NB4 (cell line): ENCODE results near the gene SERPINA3.
"Not testable (repeated sequence)": the region's sequence is repeated elsewhere in the genome, so short reads cannot be mapped to it uniquely, and the experiment has no call there.

Experiments used
- DNase-seq: peaks from one replicate; pipeline ENCODE4 v3.0.0; 2010; ENCODE audit warnings: low read depth
- H3K4me3 ChIP-seq: one replicate; pipeline ENCODE4 v1.5.1; 2011; ENCODE audit warnings: mild to moderate bottlenecking, low read depth, low read length, moderate library complexity
- MYC ChIP-seq: IDR thresholded peaks from 2 replicates; pipeline ENCODE4 v1.6.1; 2011; ENCODE audit warnings: low read depth, low read length
- POLR2A ChIP-seq: IDR thresholded peaks from 2 replicates; pipeline ENCODE4 v1.6.1; 2011; ENCODE audit warnings: mild to moderate bottlenecking; ENCODE audit not compliant: insufficient read length; ENCODE audit errors: extremely low read depth
- TF ChIP-seq, protein P1 (sequence below): IDR thresholded peaks from 2 replicates; pipeline ENCODE4 v1.6.1; 2011; ENCODE audit warnings: low read depth, low read length
- TF ChIP-seq, protein P2 (sequence below): IDR thresholded peaks from one replicate; pipeline ENCODE4 v1.5.1; 2012; ENCODE audit warnings: low read depth, low read length

SERPINA3 gene

DNA sequence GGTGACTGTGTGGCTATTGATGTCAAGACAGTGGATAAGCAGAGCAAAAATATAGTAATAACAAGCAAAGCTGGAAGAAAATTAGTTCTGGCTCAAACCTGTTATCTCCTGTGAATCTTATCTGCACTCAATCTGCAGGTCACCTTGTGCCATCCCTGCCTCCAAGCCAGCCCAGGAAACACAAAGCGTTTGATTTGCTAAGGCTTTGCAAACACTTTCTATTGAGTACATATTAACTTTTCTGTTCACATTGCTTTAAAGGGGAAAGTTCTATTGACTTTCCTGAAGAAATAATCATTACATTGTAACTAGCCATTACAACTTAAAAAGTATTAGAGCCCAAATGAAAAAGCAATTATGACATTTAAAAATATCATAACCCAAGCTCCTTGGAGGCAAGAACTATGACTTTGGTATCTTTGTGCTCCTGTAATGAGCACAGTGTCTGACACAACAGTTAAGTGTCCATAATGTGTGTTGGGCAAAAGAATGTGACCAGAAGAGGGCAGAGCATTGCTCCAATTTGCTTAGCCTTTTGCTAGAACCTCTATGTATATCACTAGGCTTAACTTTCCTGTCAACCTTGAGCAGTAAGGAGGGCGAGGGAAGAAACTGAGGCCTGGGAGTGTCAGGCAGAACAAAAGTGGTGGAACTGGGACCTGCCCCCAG lies 24.7 kb downstream of the SERPINA3 start:
- TF ChIP-seq MYC, result no peak
- TF ChIP-seq, protein P1, sequence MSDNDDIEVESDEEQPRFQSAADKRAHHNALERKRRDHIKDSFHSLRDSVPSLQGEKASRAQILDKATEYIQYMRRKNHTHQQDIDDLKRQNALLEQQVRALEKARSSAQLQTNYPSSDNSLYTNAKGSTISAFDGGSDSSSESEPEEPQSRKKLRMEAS, result no peak
- TF ChIP-seq, protein P2, sequence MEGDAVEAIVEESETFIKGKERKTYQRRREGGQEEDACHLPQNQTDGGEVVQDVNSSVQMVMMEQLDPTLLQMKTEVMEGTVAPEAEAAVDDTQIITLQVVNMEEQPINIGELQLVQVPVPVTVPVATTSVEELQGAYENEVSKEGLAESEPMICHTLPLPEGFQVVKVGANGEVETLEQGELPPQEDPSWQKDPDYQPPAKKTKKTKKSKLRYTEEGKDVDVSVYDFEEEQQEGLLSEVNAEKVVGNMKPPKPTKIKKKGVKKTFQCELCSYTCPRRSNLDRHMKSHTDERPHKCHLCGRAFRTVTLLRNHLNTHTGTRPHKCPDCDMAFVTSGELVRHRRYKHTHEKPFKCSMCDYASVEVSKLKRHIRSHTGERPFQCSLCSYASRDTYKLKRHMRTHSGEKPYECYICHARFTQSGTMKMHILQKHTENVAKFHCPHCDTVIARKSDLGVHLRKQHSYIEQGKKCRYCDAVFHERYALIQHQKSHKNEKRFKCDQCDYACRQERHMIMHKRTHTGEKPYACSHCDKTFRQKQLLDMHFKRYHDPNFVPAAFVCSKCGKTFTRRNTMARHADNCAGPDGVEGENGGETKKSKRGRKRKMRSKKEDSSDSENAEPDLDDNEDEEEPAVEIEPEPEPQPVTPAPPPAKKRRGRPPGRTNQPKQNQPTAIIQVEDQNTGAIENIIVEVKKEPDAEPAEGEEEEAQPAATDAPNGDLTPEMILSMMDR, result no peak
- TF ChIP-seq POLR2A, result no peak
- H3K4me3 ChIP-seq, result no peak overlapping the region
- peak; percentile 19 for DNase-seq

DNA sequence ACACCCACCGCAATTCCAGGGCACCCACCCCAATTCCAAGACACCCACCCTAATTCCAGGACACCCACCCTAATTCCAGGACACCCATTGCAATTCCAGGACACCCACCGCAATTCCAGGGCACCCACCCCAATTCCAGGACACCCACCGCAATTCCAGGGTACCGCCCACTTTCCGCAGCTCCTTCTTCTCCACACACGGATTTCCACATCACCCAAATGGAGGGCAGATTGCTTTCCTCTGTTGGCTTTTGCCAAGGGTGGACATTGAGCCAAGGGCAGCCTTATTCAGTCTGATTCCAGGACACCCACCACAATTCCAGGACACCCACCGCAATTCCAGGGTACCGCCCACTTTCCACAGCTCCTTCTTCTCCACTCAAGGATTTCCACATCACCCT lies 25.6 kb downstream of the SERPINA3 start:
- not testable (repeated sequence) for H3K4me3 ChIP-seq, DNase-seq

DNA sequence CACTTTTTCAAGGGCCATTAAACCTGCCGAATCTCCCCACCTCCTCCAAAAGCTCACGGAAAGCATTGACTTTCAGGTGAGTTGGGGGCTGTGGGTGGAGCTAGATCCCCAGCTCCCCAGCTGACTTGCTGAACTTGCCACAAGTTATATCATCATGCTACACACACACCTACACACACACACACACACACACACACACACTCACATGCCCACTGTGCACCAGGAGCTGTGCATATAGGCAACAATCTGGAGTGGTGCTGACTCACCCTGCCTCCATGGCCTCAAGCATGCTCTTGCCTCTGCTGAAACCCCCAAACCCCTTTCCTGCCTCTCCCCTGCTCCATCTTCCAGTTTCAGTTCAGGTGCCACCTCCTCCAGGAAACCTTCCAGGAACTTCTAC lies 26.1 kb downstream of the SERPINA3 start:
- no peak for DNase-seq
- TF ChIP-seq, protein P1, result no peak
- no peak for TF ChIP-seq POLR2A
- TF ChIP-seq MYC, result no peak
- TF ChIP-seq, protein P2, result no peak
- H3K4me3 ChIP-seq, result no peak overlapping the region

DNA sequence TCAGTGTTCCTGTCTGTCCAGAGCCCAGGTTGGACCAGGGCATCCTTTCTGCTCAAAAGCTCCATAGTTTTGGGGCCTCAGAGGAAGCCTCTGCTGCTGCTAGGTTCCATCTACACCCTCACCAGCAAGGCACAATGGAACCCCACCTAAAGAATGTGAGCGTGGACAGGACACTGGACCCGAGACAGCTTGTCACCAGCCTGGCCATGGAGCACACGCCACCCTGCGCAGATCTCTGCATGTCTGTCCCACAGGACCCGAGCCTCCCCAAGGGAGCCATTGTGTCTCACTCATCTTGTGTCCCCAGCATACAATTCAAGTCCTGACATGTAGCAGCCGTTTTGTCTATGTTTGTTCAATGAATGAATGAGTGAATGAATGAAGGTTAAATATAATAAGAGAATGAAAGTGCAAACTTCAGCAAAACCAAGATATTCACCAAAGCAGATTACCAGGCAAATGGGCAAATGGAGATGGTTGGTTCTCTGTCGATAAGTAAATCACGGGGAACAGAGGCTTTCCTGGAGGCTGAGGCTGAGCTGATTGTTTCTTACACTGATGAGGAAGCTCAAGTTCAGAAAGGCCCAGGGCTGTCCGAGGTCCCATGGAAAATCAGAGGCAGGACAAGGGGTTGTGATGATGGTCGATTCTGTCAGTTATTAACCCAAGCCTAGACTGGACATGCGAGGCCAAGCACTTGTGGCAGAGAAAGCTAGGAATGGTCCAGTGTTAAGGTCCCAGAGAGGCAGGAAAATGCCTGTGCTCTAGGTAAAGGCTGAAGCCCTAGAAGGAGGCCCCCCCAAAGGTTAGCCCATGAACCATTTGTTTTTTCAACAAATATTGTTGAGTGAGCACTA lies 27.0 kb downstream of the SERPINA3 start:
- DNase-seq, result no peak
- no peak overlapping the region for H3K4me3 ChIP-seq
- TF ChIP-seq MYC (no peak), POLR2A (no peak)
- TF ChIP-seq, protein P2, result no peak
- TF ChIP-seq, protein P1, result no peak

DNA sequence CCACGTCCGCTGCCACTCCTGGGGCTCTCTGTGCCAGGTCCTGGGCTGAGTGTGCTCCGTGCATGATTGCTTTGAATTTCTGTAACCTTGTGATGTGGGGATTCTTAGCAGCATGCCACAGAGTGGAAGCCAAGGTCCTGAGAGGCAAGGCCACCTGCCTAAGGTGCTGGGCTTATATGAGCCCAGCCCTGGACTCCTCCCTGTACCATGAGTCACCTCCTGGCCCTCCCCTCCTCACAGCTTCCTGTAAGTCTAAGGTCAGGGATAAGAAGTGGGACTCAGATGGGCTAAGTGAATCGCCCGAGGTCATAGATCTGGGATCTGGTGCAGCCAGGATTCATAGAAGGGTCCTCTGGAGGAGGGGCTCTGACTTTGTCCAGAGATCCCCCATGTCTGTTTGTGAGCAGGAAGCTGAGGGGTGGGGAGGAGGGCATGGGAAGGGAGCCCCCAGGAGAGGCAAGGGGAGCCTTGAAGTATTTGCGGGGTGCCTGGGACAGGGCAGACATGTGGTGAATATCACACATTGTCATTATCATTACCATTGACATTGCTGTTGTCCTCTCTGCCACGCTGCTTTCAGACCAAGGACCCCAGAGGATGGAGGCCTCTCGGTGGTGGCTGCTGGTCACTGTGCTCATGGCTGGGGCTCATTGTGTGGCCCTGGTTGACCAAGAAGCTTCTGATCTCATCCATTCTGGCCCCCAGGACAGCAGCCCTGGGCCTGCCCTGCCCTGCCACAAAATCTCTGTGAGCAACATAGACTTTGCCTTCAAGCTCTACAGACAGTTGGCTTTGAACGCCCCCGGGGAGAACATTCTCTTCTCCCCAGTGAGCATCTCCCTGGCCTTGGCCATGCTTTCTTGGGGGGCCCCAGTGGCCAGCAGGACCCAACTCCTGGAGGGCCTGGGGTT lies 28.8 kb downstream of the SERPINA3 start:
- TF ChIP-seq, protein P1, result no peak
- TF ChIP-seq, protein P2, result no peak
- TF ChIP-seq MYC, result no peak
- DNase-seq, result no peak
- no peak overlapping the region for H3K4me3 ChIP-seq

DNA sequence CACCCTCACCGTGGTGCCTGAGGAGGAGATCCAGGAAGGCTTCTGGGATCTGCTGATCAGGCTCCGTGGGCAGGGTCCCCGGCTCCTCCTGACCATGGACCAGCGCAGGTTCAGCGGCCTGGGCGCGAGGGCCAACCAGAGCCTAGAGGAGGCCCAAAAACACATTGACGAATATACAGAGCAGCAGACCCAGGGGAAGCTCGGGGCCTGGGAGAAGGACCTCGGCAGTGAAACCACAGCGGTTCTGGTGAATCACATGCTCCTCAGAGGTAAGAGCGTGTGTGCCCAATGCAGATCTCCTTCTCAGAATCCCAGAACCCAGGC lies 29.4 kb downstream of the SERPINA3 start:
- no peak overlapping the region for H3K4me3 ChIP-seq
- no peak for TF ChIP-seq POLR2A
- TF ChIP-seq MYC, result no peak
- TF ChIP-seq, protein P1, result no peak
- TF ChIP-seq, protein P2, result no peak
- no peak for DNase-seq
